GM12878 (cell line): ENCODE results near the gene MCC. TPM values are rescaled to one million over a fixed set of nuclear protein-coding genes. Genes with fewer than 3 reads are reported as not detected.

Source experiments
- ATAC-seq: fragments of 200-7000 bp; cut with Tn5 transposase; 3 replicates; pipeline ENCODE4 v1.9.1; 2020; ENCODE audit warnings: mild to moderate bottlenecking, moderate library complexity
- BruUV-seq: library from RNA; stranded (reverse); fragments of 400-500 nt; replicated peaks from 2 replicates; lab custom pipeline; 2021; lab: Mats Ljungman, UMichigan
- CTCF ChIA-PET: fragments of 300-600 bp; sonication (Branson Sonifier 250); formaldehyde crosslinking; extraction: SDS; loops from one replicate; lab custom pipeline; 2021; ENCODE audit warnings: inconsistent platforms; lab: Yijun Ruan, JAX
- POLR2A ChIA-PET: fragments of 350-600 bp; formaldehyde crosslinking; extraction: SDS; loops from one replicate; lab custom pipeline; 2021; ENCODE audit warnings: inconsistent platforms; lab: Charles Lee
- RAD21 ChIA-PET: fragments of 300-600 bp; sonication (Branson Sonifier 250); formaldehyde crosslinking; loops from one replicate; lab custom pipeline; 2023; ENCODE audit warnings: antibody characterized with exemption; ENCODE audit not compliant: unreplicated experiment; lab: Charles Lee
- SMC1A ChIA-PET: fragments of 300-600 bp; sonication (Branson Sonifier 250); formaldehyde crosslinking; loops from one replicate; lab custom pipeline; 2023; ENCODE audit not compliant: unreplicated experiment, uncharacterized antibody; lab: Charles Lee
- DNase-seq: peaks from one replicate; pipeline ENCODE4 v3.0.0-alpha.2; 2011; ENCODE audit warnings: low read depth, low spot score
- FAIRE-seq: peaks from 3 replicates; lab custom pipeline; 2011; peaks lifted over from hg19 to GRCh38; lab: Jason Lieb, UNC
- H2AFZ ChIP-seq: 2 replicates; pipeline ENCODE4 v1.6.0; 2011; ENCODE audit warnings: low read depth, low read length, control low read depth; ENCODE audit not compliant: control insufficient read depth
- H3K27ac ChIP-seq: 2 replicates; pipeline ENCODE4 v1.5.1; 2011; ENCODE audit warnings: control low read depth; ENCODE audit not compliant: control insufficient read depth, insufficient read depth
- H3K27me3 ChIP-seq, 2 experiments: replicated peaks in 1 of 2; 2 replicates each; pipeline versions ENCODE4 v1.6.0 to v1.6.1; 2011; ENCODE audit warnings: low read length in 1 of 2; ENCODE audit not compliant: control insufficient read depth in 2 of 2, insufficient read depth in 2 of 2
- H3K36me3 ChIP-seq, 2 experiments: 2 replicates each; pipeline ENCODE4 v1.5.1; 2011; ENCODE audit warnings: low read length in 1 of 2; ENCODE audit not compliant: control insufficient read depth in 2 of 2, insufficient read depth in 2 of 2
- H3K4me1 ChIP-seq: 2 replicates; pipeline ENCODE4 v1.6.1; 2011; ENCODE audit warnings: mild to moderate bottlenecking, low read length, moderate library complexity, mixed read lengths; ENCODE audit not compliant: control insufficient read depth, insufficient read depth
- H3K4me2 ChIP-seq: 2 replicates; pipeline ENCODE4 v1.6.0; 2011; ENCODE audit warnings: control low read depth; ENCODE audit not compliant: control insufficient read depth, insufficient read depth
- H3K4me3 ChIP-seq: fragments of 200-600 bp; sonication (generic); 2 replicates; pipeline ENCODE4 v1.5.1; 2016
- H3K79me2 ChIP-seq: 2 replicates; pipeline ENCODE4 v1.6.0; 2011; ENCODE audit warnings: low read length; ENCODE audit not compliant: control insufficient read depth, insufficient read depth
- H3K9ac ChIP-seq: 2 replicates; pipeline ENCODE4 v1.8.0; 2011; ENCODE audit warnings: low read length, control low read depth, mixed read lengths; ENCODE audit not compliant: control insufficient read depth, insufficient read depth
- H3K9me3 ChIP-seq: replicated peaks from 3 replicates; pipeline ENCODE4 v1.5.1; 2011; ENCODE audit warnings: mild to moderate bottlenecking, low read length; ENCODE audit not compliant: control insufficient read depth, insufficient read depth
- H4K20me1 ChIP-seq: 2 replicates; pipeline ENCODE4 v1.6.0; 2011; ENCODE audit not compliant: control insufficient read depth, insufficient read depth
- MXI1 ChIP-seq: fragments of 150-350 bp; IDR thresholded peaks from 2 replicates; pipeline ENCODE4 v1.6.1; 2011; ENCODE audit warnings: low read depth, mild to moderate bottlenecking, inconsistent platforms, low read length, improper control_type of control experiment
- NKRF ChIP-seq: fragments of 450-650 bp; conservative IDR thresholded peaks from 2 replicates; pipeline ENCODE4 v1.6.1; 2017; ENCODE audit warnings: mild to moderate bottlenecking, moderate library complexity
- NRF1 ChIP-seq: conservative IDR thresholded peaks from 2 replicates; pipeline ENCODE4 v1.6.1; 2011; ENCODE audit warnings: mild to moderate bottlenecking, low read depth, low read length, improper control_type of control experiment
- WGBS: methylation state at CpG from one replicate; pipeline ENCODE4 v1.1.6; 2016; ENCODE audit warnings: low lambda C conversion rate; ENCODE audit not compliant: insufficient replicate concordance, insufficient coverage; ENCODE audit errors: missing lambda C conversion rate; 5-methylcytosine and 5-hydroxymethylcytosine counted together
- in situ Hi-C: fragments of 300-500 bp; cut with MboI; formaldehyde crosslinking; loops from 9 replicates; pipeline ENCODE4 v1.14.3; 2018; ENCODE audit warnings: mixed read lengths
- intact Hi-C: fragments of 100-400 bp; cut with micrococcal nuclease; formaldehyde crosslinking; loops from one replicate; pipeline ENCODE4 v1.14.2; 2022; ENCODE audit not compliant: unreplicated experiment
- polyA plus RNA-seq, 11 experiments: library from polyadenylated mRNA; depleted of rRNA in 4 of 11; unstranded in 6 of 11; stranded (reverse) in 5 of 11; fragments of >200 nt; fragmentation: Nextera tagmentation in 4 of 11; fragmentation: Illumina TruSeq in 1 of 11; extraction: Ambion mirVana in 4 of 11; extraction: Trizol in 1 of 11; gene quantifications; 1 replicate in 1 of 11; 2 replicates in 10 of 11; pipeline versions ENCODE4 v1.2.1 to v1.2.3, GENCODE V29; 2011 to 2016; ENCODE audit warnings: inconsistent platforms in 2 of 11, missing spikeins in 2 of 11, low read depth in 1 of 11
- total RNA-seq, 4 experiments: library from RNA; depleted of rRNA in 3 of 4; stranded (reverse); fragments of >200 nt in 3 of 4; fragmentation: Illumina TruSeq in 1 of 4; extraction: Trizol in 1 of 4; gene quantifications; 2 replicates each; pipeline versions ENCODE4 v1.2.1 to v1.2.3, GENCODE V29; 2013 to 2021

MCC gene
- total and polyA plus RNA-seq, 10 of the 15 experiments (the other 5 are each of a cell fraction or from before 2014, with no cell fraction given), result 0.03 to 0.86 (median 0.16) TPM

- peak overlapping the region; percentile 97 for H3K4me3 ChIP-seq
- no peak for DNase-seq
- no peaks in the 10 kb centered on the region; the same call in 2 of the 3 replicates for H3K9me3 ChIP-seq
- TF ChIP-seq MXI1, result peak; percentile 34; the same call in 1 of the 2 replicates
- no peak; the same call in 1 of the 2 replicates for TF ChIP-seq NKRF
- no peak for TF ChIP-seq NRF1
- H3K4me1 ChIP-seq, result no peaks in the 10 kb centered on the region; the same call in 1 of the 2 replicates
- peak overlapping the region; percentile 94 for H3K9ac ChIP-seq
- SMC1A ChIA-PET, result no interaction called here
- TSS peak; percentile 70 for BruUV-seq
- peak overlapping the region; percentile 62; the same call in 1 of the 2 replicates for H3K4me2 ChIP-seq
- POLR2A ChIA-PET, result no interaction called here
- H2AFZ ChIP-seq, result peak overlapping the region; percentile 86; the same call in 1 of the 2 replicates
- ATAC-seq, result peak; percentile 0; the same call in 1 of the 3 replicates
- H3K79me2 ChIP-seq, result peaks cover 59% of the 10 kb centered on the region
- H3K27me3 ChIP-seq, result no peaks in the 10 kb centered on the region
- in situ Hi-C loops (loop anchor here (25.0 kb wide), 1 partner anchor 1435 kb away; no protein-coding TSS in a partner anchor), intact Hi-C loops (loop anchor here (2.0 to 5.0 kb wide), 3 partner anchors 55 to 540 kb away; partner anchors contain the start of gene REEP5)
- H4K20me1 ChIP-seq, result no peaks in the 10 kb centered on the region
- under 1% methylated on average over 16 of the region's 16 CpGs for WGBS
- FAIRE-seq, result no peak
- CTCF ChIA-PET, result no interaction called here
- RAD21 ChIA-PET, result no interaction called here
- peaks cover 0 to 9% of the 10 kb centered on the region in 2 experiments; a peak in 2 of 4 replicates for H3K36me3 ChIP-seq
- H3K27ac ChIP-seq, result peak overlapping the region; percentile 79
Observed at GRCh38 chr5:112977440-112977861, 510.8 kb downstream of the MCC start.
